HG03135 (cell line): ENCODE results near the gene TBX5.

Experiments
- ATAC-seq: cut with Tn5 transposase; IDR thresholded peaks from one replicate; pipeline ENCODE4 v1.9.1; 2021; ENCODE audit warnings: mild to moderate bottlenecking, moderate library complexity; ENCODE audit not compliant: unreplicated experiment

Gene TBX5

GRCh38 chr12:114434341-114434740, 28.4 kb upstream of the TBX5 start:
- ATAC-seq: no peak

DNA sequence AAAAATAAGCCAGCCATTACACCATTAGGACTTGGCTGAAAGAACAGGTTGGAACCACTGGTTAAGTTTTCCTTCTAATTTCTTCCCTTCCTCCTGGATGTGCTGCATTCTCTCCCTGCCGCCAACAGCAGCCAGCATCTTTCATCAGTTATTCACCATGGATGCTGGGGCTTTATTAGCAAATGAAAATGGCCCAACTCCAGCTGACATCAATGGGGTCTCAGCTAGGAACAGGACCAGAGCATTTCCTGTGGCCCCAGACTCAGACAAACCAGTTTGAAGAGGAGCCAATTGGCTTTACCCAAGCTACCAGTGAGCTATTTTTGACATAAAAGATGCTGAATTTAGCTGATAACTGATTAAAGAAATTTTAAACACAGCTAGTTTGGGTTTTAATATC, 26.0 kb upstream of the TBX5 start:
- no peak for ATAC-seq

DNA sequence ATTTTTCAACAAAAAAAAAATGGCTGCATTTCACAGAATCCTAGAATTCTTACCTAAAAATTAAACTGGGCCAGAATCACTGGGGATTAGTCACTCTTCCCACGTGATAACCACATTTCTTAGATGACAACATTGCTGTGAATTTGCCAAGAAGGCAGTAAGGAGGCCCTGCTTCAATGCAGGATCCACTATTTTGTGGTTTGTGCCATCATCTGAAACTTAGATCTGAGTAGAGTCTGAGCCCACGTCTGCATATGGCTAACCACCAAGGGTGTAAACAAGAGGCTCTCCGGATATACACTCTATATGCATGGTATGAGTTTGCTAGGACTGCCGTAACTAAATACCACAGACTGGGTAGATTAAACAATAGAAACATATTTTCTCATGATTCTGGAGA, 24.4 kb upstream of the TBX5 start:
- no peak for ATAC-seq

DNA sequence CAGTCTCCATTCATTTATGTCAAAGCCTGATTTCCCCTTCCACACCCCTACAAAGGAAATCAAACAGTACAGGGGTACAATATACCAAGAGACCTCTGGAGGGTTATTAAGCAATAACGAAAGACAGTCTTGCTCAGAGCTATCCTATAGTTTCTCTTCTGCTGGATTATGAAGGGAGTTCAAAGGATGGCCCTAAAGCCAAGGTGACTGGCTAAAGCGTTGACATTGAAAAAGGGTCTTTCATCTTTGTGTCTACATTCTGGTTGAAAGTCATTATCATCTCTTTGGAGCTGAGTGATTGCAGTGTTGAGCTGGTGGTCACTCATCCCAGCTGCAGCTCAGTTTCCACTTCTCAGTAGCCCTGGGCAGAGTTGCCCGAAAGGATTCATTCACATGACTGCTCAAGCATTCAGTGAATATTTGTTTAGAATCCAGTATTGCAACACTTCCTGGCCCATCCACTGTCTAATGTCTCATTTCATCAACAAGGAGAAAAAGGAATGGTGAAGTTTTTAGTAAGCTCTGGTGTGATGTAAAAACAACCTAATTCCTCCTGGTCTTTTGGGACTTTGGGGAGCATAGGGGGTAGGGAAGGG, 19.2 kb upstream of the TBX5 start:
- ATAC-seq: no peak

GRCh38 chr12:114420944-114421335, 15.0 kb upstream of the TBX5 start:
- ATAC-seq: no peak

GRCh38 chr12:114420182-114420943, 14.4 kb upstream of the TBX5 start:
- no peak for ATAC-seq

DNA sequence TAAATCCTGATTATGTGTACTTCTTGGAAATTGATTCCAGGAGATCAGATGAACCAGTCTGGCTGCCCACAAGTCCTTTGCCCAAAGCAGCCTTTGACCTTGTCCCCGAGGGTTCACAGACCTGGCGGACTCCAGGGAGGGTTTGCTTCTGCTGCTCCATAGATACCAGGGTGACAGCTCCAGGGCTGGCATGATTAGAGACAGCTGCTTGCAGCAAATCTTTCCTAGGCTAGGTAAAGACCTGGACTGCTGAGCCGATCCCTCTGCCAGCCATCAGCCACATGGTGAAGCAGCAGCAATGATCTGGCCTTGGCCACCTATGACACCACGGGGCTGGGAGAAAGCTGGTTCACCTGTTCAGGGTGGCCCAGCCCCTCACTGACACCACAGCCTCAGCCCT, 10.1 kb upstream of the TBX5 start:
- ATAC-seq: no peak

DNA sequence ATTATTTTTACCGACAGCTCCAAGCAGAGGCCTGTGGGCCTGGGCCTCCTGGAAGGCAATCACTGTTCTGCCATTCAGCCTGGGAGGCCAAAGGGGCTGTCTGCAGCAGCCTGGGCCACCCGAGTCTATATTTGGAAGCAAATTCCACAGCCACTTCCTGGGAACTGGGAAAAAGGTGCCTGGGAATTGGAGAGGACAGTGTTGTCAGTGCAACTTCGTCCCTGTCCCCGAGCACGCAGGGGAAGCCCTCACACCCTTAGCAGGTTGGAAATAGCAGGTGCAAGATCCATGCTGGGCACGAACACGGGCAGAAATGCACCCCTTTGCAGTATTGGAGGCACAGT, 9.6 kb upstream of the TBX5 start:
- no peak for ATAC-seq

DNA sequence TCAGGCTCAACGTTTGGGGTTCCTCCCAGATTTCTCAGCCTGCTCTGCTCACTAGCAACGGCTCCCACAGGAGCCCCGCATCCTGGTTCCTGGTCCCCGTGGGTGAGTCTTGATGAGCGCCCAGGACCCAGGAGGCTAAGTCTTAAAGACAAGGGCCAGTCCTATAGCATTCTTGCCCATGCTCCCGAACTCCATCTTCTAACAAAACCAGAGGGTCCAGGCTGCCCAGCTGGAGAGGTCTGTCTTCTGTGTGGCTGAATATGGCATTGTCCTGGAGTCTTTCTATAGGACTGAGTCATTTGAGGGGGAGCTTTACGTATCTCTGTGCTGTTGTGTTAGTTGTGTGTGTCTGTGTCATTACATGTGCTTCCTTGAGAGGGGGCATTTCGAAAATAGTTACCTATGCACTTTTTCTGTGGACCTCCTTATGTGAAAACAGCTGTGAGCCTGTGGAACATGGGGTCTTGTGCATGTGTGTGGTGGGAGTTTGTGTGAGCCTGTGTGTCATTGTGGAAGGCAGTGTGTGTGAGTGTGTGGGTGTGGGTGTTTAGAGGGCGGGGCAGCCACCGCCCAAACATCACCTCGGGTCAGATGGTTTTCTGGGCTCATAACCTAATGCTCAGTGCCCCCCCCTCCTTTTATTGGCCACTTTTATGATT, 9.1 kb upstream of the TBX5 start:
- no peak for ATAC-seq

- ATAC-seq: no peak
Measured at GRCh38 chr12:114414031-114414865, 8.3 kb upstream of the TBX5 start.

DNA sequence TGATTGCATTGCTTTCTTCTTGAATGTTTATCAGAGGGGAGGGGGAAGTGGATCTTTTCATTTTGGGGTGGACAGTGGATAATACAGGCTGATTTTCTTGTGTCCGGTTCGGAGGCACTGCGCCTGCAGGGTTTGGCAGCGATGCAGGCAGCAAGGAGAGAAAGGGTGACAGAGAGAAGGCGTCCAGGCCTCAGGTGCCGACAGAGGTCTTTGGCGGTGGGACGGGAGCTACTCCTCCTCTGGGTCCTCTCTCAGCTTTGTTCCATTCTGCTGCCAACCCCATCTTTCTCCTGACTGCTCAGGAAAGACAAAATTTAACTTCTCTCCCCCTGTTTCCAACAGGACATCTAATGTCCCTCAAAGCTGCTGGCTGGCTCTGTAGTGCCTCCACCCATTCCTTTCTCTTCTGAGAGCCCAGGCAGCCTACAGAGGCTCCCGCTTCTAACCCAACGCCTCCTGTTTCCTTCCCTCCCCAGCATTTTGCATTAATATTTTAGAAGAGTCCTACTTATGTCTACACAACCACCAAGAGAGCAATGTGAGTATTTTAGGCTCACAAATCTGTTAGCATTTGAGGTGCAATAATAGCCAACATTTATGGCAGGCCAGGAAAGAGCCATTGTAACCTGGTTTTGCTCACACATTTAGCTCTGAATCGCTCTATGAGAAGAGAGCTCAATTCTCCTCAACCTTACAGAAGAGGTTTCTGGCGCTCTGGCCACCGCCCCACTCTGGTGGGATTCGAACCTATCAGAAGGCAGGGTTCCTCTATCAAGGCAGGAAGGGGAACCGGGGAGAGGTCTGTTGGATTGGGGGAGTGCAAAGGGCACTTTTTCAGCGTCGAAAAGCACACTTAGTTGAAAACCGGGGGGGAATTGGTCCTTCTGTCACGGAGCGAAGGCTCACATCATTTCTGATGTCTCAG, 7.1 kb upstream of the TBX5 start:
- no peak for ATAC-seq

GRCh38 chr12:114412307-114412706, 6.4 kb upstream of the TBX5 start:
- ATAC-seq: no peak

DNA sequence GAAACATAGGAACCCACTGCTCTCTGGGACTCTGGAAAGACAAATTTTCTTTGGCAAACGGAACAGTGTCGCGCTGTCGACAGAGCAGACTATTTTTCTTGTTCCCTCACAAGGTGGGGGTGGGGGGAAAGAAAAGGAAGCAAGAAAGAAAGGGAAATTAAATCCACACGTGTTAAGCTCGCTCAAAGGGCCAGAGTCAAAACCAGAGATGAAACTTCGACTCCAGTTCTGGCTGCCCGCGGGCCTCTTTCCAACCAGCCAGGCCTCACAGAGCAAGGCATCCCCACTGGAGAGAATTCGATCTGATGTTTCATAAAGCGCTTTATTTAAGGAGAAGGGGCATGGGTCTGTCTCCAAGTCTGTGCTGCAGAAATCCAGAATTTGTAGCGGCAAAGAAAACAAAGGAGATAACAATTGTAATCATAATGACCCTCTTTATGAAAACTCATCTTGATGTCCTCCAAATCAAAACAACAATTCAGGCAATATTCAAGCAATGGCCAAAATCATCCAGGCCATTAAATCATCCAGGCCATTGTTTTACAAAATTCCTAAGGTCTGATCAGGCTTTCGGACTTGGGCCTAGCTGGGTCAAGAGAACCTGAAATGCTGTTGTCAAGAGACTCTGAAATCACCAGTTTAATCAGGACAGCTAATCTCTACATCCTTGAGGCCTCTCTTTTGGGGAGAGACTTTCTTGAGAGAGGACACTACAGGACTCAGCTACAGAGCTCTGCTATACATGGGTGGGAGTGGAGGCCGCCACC, 5.3 kb upstream of the TBX5 start:
- ATAC-seq: no peak

DNA sequence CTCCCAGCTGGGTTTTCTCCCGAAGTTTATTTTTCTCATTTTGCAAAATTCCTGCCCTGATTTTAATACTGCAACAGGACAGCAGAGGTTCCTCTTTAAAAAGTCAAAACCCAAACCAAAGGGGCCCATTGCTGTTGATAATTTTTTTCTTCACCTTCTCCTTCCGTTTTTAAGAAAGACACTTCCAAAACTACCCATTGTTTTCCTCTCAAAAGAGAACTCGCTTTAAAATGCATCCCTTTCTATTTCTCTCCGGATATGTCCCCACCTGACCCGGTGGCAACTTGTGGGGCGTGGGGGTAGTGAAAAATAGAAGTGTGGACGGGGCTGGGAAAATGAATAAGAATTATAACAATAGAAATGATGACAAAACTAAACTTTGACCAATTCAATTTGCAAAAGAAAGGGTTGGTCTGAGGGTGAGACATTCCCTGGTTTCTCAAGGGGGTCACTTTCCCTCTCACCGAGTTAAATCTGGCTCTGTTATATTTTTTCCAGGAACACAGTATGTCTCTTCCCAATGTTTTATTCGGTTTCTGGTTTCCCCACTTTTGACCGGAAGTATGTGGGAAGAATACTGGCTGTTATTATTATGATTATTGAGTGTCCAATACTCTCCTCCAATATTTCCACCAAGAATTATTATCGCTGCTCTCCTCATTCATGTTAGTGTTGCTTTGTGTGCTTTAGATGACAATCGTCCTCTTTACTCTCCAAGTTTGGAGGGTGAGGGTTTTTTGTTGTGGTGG, 4.1 kb upstream of the TBX5 start:
- no peak for ATAC-seq

- no peak for ATAC-seq
Measured at GRCh38 chr12:114408886-114409851, 3.2 kb upstream of the TBX5 start.

DNA sequence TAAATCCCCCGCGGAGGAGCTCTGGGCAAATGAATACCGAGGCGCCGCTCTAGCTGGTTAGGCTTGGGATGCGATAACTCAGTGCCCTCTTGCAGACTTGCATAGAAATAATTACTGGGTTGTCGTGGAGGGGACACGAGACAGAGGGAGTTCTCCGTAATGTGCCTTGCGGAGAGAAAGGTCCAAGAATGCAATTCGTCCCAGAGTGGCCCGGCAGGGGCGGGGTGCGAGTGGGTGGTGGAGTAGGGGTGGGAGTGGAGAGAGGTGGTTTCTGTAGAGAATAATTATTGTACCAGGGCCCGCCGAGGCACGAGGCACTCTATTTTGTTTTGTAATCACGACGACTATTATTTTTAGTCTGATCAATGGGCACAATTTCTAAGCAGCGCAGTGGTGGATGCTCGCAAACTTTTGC, 2.5 kb upstream of the TBX5 start:
- no peak for ATAC-seq

DNA sequence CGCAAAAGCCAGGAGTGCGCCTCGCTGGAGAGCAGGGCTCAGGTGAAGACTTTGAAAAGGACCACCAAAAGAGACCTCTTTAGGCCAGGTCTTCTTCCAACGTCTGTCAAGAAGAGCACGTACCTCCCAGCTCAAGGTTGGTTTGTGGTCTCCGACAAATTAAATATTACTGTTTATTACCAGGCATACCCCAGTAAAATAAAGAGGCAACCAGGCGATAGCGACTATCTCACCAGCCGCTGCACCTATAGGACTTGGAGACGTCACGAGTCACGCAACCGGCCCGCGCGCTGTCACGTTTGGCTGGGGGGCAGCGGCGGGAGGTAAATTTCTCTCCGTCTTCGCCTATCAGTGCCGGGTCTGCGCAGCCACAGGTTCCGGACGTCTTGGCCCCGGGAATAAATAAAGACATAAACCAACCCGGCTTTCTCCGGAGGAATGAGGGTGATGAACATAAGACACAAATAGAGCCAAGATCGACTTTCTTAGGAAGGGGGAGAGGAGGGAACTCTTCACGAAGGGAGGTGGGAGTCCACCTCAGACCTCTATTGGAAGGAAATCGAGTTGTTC, 2.0 kb upstream of the TBX5 start:
- ATAC-seq: no peak
